Brain microvascular endothelial cell (primary cell): ENCODE measurements around the gene KIF13A.
A peak's percentile ranks its signal among the peaks of the same experiment; 100 is the strongest.

Source experiments
- DNase-seq: peaks from one replicate; pipeline ENCODE4 v3.0.0-alpha.2; 2020
- H3K27ac ChIP-seq: fragments of 250-450 bp; sonication (Bioruptor Pico); 2 replicates; pipeline ENCODE4 v1.5.1; 2020; ENCODE audit warnings: mild to moderate bottlenecking, moderate library complexity
- H3K27me3 ChIP-seq: fragments of 250-450 bp; sonication (Bioruptor Pico); replicated peaks from 2 replicates; pipeline ENCODE4 v1.5.1; 2020; ENCODE audit warnings: mild to moderate bottlenecking
- H3K36me3 ChIP-seq: fragments of 250-450 bp; sonication (Bioruptor Pico); replicated peaks from 2 replicates; pipeline ENCODE4 v1.5.1; 2020; ENCODE audit warnings: mild to moderate bottlenecking
- H3K4me3 ChIP-seq: 2 replicates; pipeline ENCODE4 v1.5.1; 2011; ENCODE audit warnings: low read depth, mild to moderate bottlenecking, control low read depth, low read length, moderate library complexity
- CTCF ChIP-seq: IDR thresholded peaks from 2 replicates; pipeline ENCODE4 v1.5.1; 2011; ENCODE audit warnings: low read depth, mild to moderate bottlenecking, moderate library complexity, low read length, control low read depth, inconsistent platforms; ENCODE audit errors: missing control alignments
- in situ Hi-C: cut with HindIII; loops from 2 replicates; pipeline ENCODE4 v1.10.0; 2017; ENCODE audit warnings: low sequenced_read_pairs, low pct_ligation_motif_present

Gene KIF13A

GRCh38 chr6:18028332-18028731, 40.9 kb upstream of the KIF13A start:
- in situ Hi-C loops, result no loop called here
- Histone ChIP-seq H3K27me3 (no peaks in the 10 kb centered on the region), H3K36me3 (no peaks in the 10 kb centered on the region), H3K27ac (no peak overlapping the region), H3K4me3 (no peak overlapping the region)
- no peak for DNase-seq
- TF ChIP-seq CTCF, result no peak

- no peaks in the 10 kb centered on the region for H3K27me3 ChIP-seq
- H3K4me3 ChIP-seq, result no peak overlapping the region
- in situ Hi-C loops, result no loop called here
- H3K27ac ChIP-seq, result no peak overlapping the region
- no peak for TF ChIP-seq CTCF
- H3K36me3 ChIP-seq, result no peaks in the 10 kb centered on the region
- DNase-seq, result no peak
Observed at GRCh38 chr6:18025596-18025995, 38.2 kb upstream of the KIF13A start.

GRCh38 chr6:18024876-18025275, 37.4 kb upstream of the KIF13A start:
- no peak for TF ChIP-seq CTCF
- Histone ChIP-seq H3K4me3 (no peak overlapping the region), H3K27ac (no peak overlapping the region), H3K36me3 (no peaks in the 10 kb centered on the region), H3K27me3 (no peaks in the 10 kb centered on the region)
- no peak for DNase-seq
- in situ Hi-C loops, result no loop called here

GRCh38 chr6:18023891-18024290, 36.5 kb upstream of the KIF13A start:
- Histone ChIP-seq H3K27ac (no peak overlapping the region), H3K4me3 (no peak overlapping the region), H3K27me3 (no peaks in the 10 kb centered on the region), H3K36me3 (no peaks in the 10 kb centered on the region)
- TF ChIP-seq CTCF, result no peak
- in situ Hi-C loops, result no loop called here
- DNase-seq, result no peak

GRCh38 chr6:18022398-18023231, 35.2 kb upstream of the KIF13A start:
- H3K36me3 ChIP-seq, result no peaks in the 10 kb centered on the region
- H3K4me3 ChIP-seq, result no peak overlapping the region
- no peaks in the 10 kb centered on the region for H3K27me3 ChIP-seq
- peak; percentile 58 for DNase-seq
- in situ Hi-C loops, result no loop called here
- H3K27ac ChIP-seq, result no peak overlapping the region
- no peak for TF ChIP-seq CTCF
